H1 (cell line): Measurements from ENCODE around the gene OR11H6. TPM values are rescaled to one million over a fixed set of nuclear protein-coding genes. Genes with fewer than 3 reads are reported as not detected.

Source experiments
- POLR2A ChIP-seq, 2 experiments: IDR thresholded peaks; 1 replicate in 1 of 2; 2 replicates in 1 of 2; pipeline ENCODE4 v1.6.1; 2011; ENCODE audit warnings: low read depth in 2 of 2, low read length in 2 of 2, mild to moderate bottlenecking in 2 of 2; ENCODE audit errors: control extremely low read depth in 1 of 2
- SP1 ChIP-seq: IDR thresholded peaks from 2 replicates; pipeline ENCODE4 v1.6.1; 2011; ENCODE audit warnings: low read depth, low read length
- polyA plus RNA-seq, 7 experiments: library from polyadenylated mRNA; depleted of rRNA in 3 of 7; stranded (reverse) in 5 of 7; unstranded in 2 of 7; fragments of >200 nt in 5 of 7; fragments of 200-250 nt in 2 of 7; gene quantifications; 1 replicate in 5 of 7; 2 replicates in 1 of 7; 4 replicates in 1 of 7; pipeline versions ENCODE4 v1.2.1 to v1.2.3, GENCODE V29; 2011 to 2013; ENCODE audit warnings: missing spikeins in 2 of 7, mixed read lengths in 2 of 7
- total RNA-seq: library from RNA; stranded (reverse); fragmentation: NEBNext Ultra II Directional; extraction: Animal tissue kit (Norgen Biotek cat#: 25700); gene quantifications from 2 replicates; pipeline ENCODE4 v1.2.1, GENCODE V29; 2021
- TF ChIP-seq, protein P1 (sequence below): fragments of 300-600 bp; sonication (generic); IDR thresholded peaks from 2 replicates; pipeline ENCODE4 v1.7.1; 2012; ENCODE audit warnings: low read length, moderate library complexity, mild to moderate bottlenecking, inconsistent platforms; ENCODE audit not compliant: insufficient replicate concordance

Gene OR11H6
- total and polyA plus RNA-seq, 2 of the 8 experiments (the other 6 are each of a cell fraction or from before 2014, with no cell fraction given): not detected

DNA sequence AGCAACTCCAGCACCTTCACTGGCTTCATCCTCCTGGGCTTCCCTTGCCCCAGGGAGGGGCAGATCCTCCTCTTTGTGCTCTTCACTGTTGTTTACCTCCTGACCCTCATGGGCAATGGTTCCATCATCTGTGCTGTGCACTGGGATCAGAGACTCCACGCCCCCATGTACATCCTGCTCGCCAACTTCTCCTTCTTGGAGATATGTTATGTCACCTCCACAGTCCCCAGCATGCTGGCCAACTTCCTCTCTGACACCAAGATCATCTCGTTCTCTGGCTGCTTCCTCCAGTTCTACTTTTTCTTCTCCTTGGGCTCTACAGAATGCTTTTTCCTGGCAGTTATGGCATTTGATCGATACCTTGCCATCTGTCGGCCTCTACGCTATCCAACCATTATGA, 26.1 kb upstream of the OR11H6 start (continued):
- TF ChIP-seq SP1: no peak
- no peak for TF ChIP-seq POLR2A (IDR thresholded peaks at IDR 0.05; ENCODE audit: control extremely low read depth in 1 of 2, low read depth in 2 of 2, low read length in 2 of 2)
- TF ChIP-seq, protein P1, sequence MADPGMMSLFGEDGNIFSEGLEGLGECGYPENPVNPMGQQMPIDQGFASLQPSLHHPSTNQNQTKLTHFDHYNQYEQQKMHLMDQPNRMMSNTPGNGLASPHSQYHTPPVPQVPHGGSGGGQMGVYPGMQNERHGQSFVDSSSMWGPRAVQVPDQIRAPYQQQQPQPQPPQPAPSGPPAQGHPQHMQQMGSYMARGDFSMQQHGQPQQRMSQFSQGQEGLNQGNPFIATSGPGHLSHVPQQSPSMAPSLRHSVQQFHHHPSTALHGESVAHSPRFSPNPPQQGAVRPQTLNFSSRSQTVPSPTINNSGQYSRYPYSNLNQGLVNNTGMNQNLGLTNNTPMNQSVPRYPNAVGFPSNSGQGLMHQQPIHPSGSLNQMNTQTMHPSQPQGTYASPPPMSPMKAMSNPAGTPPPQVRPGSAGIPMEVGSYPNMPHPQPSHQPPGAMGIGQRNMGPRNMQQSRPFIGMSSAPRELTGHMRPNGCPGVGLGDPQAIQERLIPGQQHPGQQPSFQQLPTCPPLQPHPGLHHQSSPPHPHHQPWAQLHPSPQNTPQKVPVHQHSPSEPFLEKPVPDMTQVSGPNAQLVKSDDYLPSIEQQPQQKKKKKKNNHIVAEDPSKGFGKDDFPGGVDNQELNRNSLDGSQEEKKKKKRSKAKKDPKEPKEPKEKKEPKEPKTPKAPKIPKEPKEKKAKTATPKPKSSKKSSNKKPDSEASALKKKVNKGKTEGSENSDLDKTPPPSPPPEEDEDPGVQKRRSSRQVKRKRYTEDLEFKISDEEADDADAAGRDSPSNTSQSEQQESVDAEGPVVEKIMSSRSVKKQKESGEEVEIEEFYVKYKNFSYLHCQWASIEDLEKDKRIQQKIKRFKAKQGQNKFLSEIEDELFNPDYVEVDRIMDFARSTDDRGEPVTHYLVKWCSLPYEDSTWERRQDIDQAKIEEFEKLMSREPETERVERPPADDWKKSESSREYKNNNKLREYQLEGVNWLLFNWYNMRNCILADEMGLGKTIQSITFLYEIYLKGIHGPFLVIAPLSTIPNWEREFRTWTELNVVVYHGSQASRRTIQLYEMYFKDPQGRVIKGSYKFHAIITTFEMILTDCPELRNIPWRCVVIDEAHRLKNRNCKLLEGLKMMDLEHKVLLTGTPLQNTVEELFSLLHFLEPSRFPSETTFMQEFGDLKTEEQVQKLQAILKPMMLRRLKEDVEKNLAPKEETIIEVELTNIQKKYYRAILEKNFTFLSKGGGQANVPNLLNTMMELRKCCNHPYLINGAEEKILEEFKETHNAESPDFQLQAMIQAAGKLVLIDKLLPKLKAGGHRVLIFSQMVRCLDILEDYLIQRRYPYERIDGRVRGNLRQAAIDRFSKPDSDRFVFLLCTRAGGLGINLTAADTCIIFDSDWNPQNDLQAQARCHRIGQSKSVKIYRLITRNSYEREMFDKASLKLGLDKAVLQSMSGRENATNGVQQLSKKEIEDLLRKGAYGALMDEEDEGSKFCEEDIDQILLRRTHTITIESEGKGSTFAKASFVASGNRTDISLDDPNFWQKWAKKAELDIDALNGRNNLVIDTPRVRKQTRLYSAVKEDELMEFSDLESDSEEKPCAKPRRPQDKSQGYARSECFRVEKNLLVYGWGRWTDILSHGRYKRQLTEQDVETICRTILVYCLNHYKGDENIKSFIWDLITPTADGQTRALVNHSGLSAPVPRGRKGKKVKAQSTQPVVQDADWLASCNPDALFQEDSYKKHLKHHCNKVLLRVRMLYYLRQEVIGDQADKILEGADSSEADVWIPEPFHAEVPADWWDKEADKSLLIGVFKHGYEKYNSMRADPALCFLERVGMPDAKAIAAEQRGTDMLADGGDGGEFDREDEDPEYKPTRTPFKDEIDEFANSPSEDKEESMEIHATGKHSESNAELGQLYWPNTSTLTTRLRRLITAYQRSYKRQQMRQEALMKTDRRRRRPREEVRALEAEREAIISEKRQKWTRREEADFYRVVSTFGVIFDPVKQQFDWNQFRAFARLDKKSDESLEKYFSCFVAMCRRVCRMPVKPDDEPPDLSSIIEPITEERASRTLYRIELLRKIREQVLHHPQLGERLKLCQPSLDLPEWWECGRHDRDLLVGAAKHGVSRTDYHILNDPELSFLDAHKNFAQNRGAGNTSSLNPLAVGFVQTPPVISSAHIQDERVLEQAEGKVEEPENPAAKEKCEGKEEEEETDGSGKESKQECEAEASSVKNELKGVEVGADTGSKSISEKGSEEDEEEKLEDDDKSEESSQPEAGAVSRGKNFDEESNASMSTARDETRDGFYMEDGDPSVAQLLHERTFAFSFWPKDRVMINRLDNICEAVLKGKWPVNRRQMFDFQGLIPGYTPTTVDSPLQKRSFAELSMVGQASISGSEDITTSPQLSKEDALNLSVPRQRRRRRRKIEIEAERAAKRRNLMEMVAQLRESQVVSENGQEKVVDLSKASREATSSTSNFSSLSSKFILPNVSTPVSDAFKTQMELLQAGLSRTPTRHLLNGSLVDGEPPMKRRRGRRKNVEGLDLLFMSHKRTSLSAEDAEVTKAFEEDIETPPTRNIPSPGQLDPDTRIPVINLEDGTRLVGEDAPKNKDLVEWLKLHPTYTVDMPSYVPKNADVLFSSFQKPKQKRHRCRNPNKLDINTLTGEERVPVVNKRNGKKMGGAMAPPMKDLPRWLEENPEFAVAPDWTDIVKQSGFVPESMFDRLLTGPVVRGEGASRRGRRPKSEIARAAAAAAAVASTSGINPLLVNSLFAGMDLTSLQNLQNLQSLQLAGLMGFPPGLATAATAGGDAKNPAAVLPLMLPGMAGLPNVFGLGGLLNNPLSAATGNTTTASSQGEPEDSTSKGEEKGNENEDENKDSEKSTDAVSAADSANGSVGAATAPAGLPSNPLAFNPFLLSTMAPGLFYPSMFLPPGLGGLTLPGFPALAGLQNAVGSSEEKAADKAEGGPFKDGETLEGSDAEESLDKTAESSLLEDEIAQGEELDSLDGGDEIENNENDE: no peak
